Right cardiac atrium (tissue), 5 donors: ENCODE measurements around the gene EYA2. TPM values are rescaled to one million over a fixed set of nuclear protein-coding genes. Genes with fewer than 3 reads are reported as not detected.
"Not testable (repeated sequence)": the region's sequence is repeated elsewhere in the genome, so short reads cannot be mapped to it uniquely, and the experiment has no call there.

Experiments used
- ATAC-seq, 2 donors: fragments of 200-7000 bp; cut with Tn5 transposase; one replicate each; pipeline versions ENCODE4 v1.8.0 to v1.9.1; 2020; ENCODE audit warnings: moderate library complexity in 2 of 2, mild to moderate bottlenecking in 1 of 2
- DNase-seq, 3 donors: peaks; one replicate each; pipeline ENCODE4 v3.0.0-alpha.2; 2020
- H3K27ac ChIP-seq: one replicate; pipeline ENCODE4 v1.5.1; 2013; ENCODE audit warnings: mild to moderate bottlenecking, low read length, control low read depth, moderate library complexity
- H3K27me3 ChIP-seq: one replicate; pipeline ENCODE4 v1.6.1; 2013; ENCODE audit not compliant: control insufficient read depth, insufficient read depth
- H3K4me1 ChIP-seq: one replicate; pipeline ENCODE4 v1.6.1; 2013; ENCODE audit warnings: low read length; ENCODE audit not compliant: control insufficient read depth, insufficient read depth
- H3K4me3 ChIP-seq: one replicate; pipeline ENCODE4 v1.5.1; 2013; ENCODE audit warnings: low read length, control low read depth
- H3K9me3 ChIP-seq: one replicate; pipeline ENCODE4 v1.6.1; 2013; ENCODE audit warnings: low read length; ENCODE audit not compliant: control insufficient read depth
- WGBS: extraction: QIAGEN DNeasy Blood & Tissue Kit; methylation state at CpG from one replicate; pipeline ENCODE4 v1.1.7; 2013; 5-methylcytosine and 5-hydroxymethylcytosine counted together
- intact Hi-C, 4 donors: fragments of 100-400 bp; cut with DNase I; formaldehyde crosslinking; loops; one replicate each; pipeline versions ENCODE4 v1.11.0 to v1.14.0; 2022 to 2023
- polyA plus RNA-seq: library from polyadenylated mRNA; stranded (reverse); fragments of 200-250 nt; gene quantifications from one replicate; pipeline ENCODE4 v1.2.3, GENCODE V29; 2013
- total RNA-seq, 4 donors: library from RNA; stranded (reverse); fragmentation: NEBNext Ultra II Directional; extraction: Animal tissue kit (Norgen Biotek cat#: 25700); gene quantifications; one replicate each; pipeline ENCODE4 v1.2.1, GENCODE V29; 2021
- donor health status: healthy with polysubstance abuse.
- donor health status: DM: no; HTN: yes; CAD: no.
- donor health status: DM: no; HTN: no; CAD: no.
- donor health status: DM: no; HTN: yes; CAD: no; lungs with severe emphysema.
- donor health status: DM: yes; HTN: yes; CAD: no.

The EYA2 gene
- total and polyA plus RNA-seq, 5 donors, result 1.6 to 3.7 (median 3.4) TPM

DNA sequence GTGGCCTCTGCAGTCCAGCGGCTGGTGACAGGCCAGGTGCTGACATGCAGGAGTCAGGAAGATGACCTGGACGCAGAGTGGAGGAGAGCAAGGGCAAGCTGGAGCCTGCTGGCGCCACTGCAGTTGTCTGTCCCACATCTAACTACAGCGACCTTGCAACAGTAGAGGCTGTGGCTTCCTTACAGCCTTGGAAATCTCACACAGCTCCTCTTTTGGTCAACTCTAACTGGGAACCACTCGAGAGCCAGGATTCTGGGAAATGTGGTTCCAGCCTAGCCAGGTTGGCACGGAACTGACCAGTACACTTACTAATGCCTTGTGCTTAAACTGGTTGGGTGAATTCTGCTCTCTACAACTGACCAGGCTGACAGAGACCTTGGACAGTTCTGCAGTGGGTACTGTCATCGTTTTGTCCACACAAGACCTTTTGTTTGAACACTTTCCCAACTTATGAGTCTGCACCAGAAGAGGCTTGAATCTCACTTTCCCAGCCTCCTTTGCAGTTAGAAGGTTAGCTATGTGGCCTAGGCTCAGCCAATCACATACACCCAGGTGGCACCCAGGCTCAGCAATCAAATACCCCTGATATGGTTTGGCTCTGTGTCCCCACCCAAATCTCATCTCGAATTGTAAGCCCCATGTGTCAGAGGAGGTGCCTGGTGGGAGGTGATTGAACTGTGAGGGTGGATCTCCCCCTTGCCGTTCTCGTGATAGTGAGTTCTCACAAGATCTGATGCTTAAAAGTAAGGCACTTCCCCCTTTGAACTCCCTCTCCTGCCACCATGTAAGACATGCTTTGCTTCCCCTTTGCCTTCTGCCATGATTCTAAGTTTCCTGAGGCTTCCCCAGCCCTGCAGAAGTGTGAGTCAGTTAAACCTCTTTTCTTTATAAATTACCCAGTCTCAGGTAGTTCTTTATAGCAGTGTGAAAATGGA lies 308.4 kb downstream of the EYA2 start:
- WGBS, result 74% methylated on average over 10 of the region's 10 CpGs
- ATAC-seq, result no peak
- intact Hi-C loops, result loop anchor here in 2 of 4 donors (5.0 to 10.0 kb wide), 2 partner anchors 62 to 179 kb away; no protein-coding TSS in a partner anchor

GRCh38 chr20:47204008-47204849 lies 309.6 kb downstream of the EYA2 start:
- intact Hi-C loops, result loop anchor here in 2 of 4 donors (5.0 to 10.0 kb wide), 2 partner anchors 61 to 178 kb away; no protein-coding TSS in a partner anchor
- peaks cover 3% of the 10 kb centered on the region for H3K4me1 ChIP-seq
- 91% methylated on average over 12 of the region's 12 CpGs for WGBS
- no peak overlapping the region for H3K27ac ChIP-seq
- no peak for ATAC-seq
- H3K9me3 ChIP-seq, result no peaks in the 10 kb centered on the region
- H3K27me3 ChIP-seq, result no peaks in the 10 kb centered on the region
- no peak overlapping the region for H3K4me3 ChIP-seq
- DNase-seq, result no peak

More for the DNA sequence above, 308.4 kb downstream of the EYA2 start:
- H3K4me1 ChIP-seq, result peaks cover 3% of the 10 kb centered on the region
- H3K27me3 ChIP-seq, result no peaks in the 10 kb centered on the region
- DNase-seq, result no peak
- H3K27ac ChIP-seq, result no peak overlapping the region
- no peaks in the 10 kb centered on the region for H3K9me3 ChIP-seq
- H3K4me3 ChIP-seq, result no peak overlapping the region

GRCh38 chr20:47204850-47205122 lies 310.1 kb downstream of the EYA2 start:
- not testable (repeated sequence) for H3K27ac ChIP-seq, H3K4me3 ChIP-seq, H3K27me3 ChIP-seq, DNase-seq, H3K9me3 ChIP-seq, ATAC-seq, H3K4me1 ChIP-seq
- WGBS, result 93% methylated on average over 11 of the region's 11 CpGs
- intact Hi-C loops, result loop anchor here in 2 of 4 donors (5.0 to 10.0 kb wide), 2 partner anchors 60 to 178 kb away; no protein-coding TSS in a partner anchor

GRCh38 chr20:47205577-47206123 lies 311.0 kb downstream of the EYA2 start:
- WGBS, result 50% methylated on average over 9 of the region's 9 CpGs
- Histone ChIP-seq H3K27me3 (no peaks in the 10 kb centered on the region), H3K27ac (no peak overlapping the region), H3K4me3 (no peak overlapping the region), H3K4me1 (peaks cover 3% of the 10 kb centered on the region), H3K9me3 (no peaks in the 10 kb centered on the region)
- ATAC-seq (peak; percentile 75), DNase-seq (peak; percentile 71 to 92 (median 89))
- intact Hi-C loops, result loop anchor here in 1 of 4 donors (10.0 kb wide), 1 partner anchor 59 kb away; no protein-coding TSS in a partner anchor

DNA sequence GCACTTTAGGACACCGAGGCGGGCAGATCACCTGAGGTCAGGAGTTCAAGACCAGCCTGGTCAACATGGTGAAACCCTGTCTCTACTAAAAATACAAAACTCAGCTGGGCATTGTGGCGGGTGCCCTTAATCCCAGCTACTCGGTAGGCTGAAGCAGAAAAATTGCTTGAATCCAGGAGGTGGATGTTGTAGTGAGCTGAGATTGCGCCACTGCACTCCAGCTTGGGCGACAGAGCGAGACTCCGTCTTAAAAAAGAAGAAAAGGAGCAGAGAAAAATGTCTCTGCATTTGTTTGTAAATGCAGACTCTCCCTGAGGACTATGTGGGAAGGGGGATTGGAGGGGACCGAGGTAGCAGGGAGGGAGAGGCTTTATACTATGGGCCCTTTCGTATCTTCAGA lies 311.9 kb downstream of the EYA2 start:
- DNase-seq, H3K4me3 ChIP-seq, H3K4me1 ChIP-seq, H3K9me3 ChIP-seq, H3K27me3 ChIP-seq, H3K27ac ChIP-seq, ATAC-seq: not testable (repeated sequence)
- intact Hi-C loops, result loop anchor here in 1 of 4 donors (10.0 kb wide), 1 partner anchor 58 kb away; no protein-coding TSS in a partner anchor
- WGBS, result 94% methylated on average over 10 of the region's 10 CpGs

GRCh38 chr20:47206962-47207641 lies 312.5 kb downstream of the EYA2 start:
- Histone ChIP-seq H3K9me3 (no peaks in the 10 kb centered on the region), H3K4me3 (no peak overlapping the region), H3K4me1 (peaks cover 3% of the 10 kb centered on the region), H3K27ac (no peak overlapping the region), H3K27me3 (no peaks in the 10 kb centered on the region)
- ATAC-seq (no peak), DNase-seq (peak in 1 of 3 donors; percentile 19)
- 81% methylated on average over 9 of the region's 9 CpGs for WGBS
- intact Hi-C loops, result loop anchor here in 1 of 4 donors (10.0 kb wide), 1 partner anchor 58 kb away; no protein-coding TSS in a partner anchor

- intact Hi-C loops, result loop anchor here in 1 of 4 donors (10.0 kb wide), 1 partner anchor 56 kb away; no protein-coding TSS in a partner anchor
- ATAC-seq, result no peak
- peak in 1 of 3 donors; percentile 40 for DNase-seq
- 95% methylated on average over 18 of the region's 18 CpGs for WGBS
- peaks cover 5% of the 10 kb centered on the region for H3K4me1 ChIP-seq
- H3K27me3 ChIP-seq, result no peaks in the 10 kb centered on the region
- no peak overlapping the region for H3K27ac ChIP-seq
- H3K4me3 ChIP-seq, result no peak overlapping the region
- no peaks in the 10 kb centered on the region for H3K9me3 ChIP-seq
Measured at GRCh38 chr20:47208534-47209174, 314.0 kb downstream of the EYA2 start.

- DNase-seq (peak in 1 of 3 donors; percentile 12), ATAC-seq (no peak)
- Histone ChIP-seq H3K27ac (no peak overlapping the region), H3K27me3 (no peaks in the 10 kb centered on the region), H3K9me3 (no peaks in the 10 kb centered on the region), H3K4me3 (no peak overlapping the region), H3K4me1 (peaks cover 5% of the 10 kb centered on the region)
- WGBS, result 94% methylated on average over 17 of the region's 17 CpGs
- intact Hi-C loops, result loop anchor here in 2 of 4 donors (10.0 kb wide), 1 partner anchor 55 kb away; no protein-coding TSS in a partner anchor
Measured at GRCh38 chr20:47209982-47210381, 315.3 kb downstream of the EYA2 start.

GRCh38 chr20:47210470-47210869 lies 315.8 kb downstream of the EYA2 start:
- intact Hi-C loops, result loop anchor here in 1 of 4 donors (10.0 kb wide), 1 partner anchor 54 kb away; no protein-coding TSS in a partner anchor
- 94% methylated on average over 13 of the region's 13 CpGs for whole genome bisulfite sequencing

More at GRCh38 chr20:47210470-47210869, 315.8 kb downstream of the EYA2 start:
- H3K27me3 ChIP-seq, result no peaks in the 10 kb centered on the region
- peak in 1 of 3 donors; percentile 14 for DNase-seq
- no peaks in the 10 kb centered on the region for H3K9me3 ChIP-seq
- ATAC-seq, result no peak
- peaks cover 5% of the 10 kb centered on the region for H3K4me1 ChIP-seq
- no peak overlapping the region for H3K4me3 ChIP-seq
- H3K27ac ChIP-seq, result no peak overlapping the region
